K562 (cell line): ENCODE results near the gene ESR2. TPM values are rescaled to one million over a fixed set of nuclear protein-coding genes. Genes with fewer than 3 reads are reported as not detected.

Experiments used
- ATAC-seq: fragments of 200-7000 bp; cut with Tn5 transposase; 3 replicates; pipeline ENCODE4 v1.9.1; 2020; ENCODE audit warnings: moderate library complexity
- BruUV-seq: library from RNA; stranded (reverse); fragments of 400-500 nt; replicated peaks from 2 replicates; lab custom pipeline; 2021; lab: Mats Ljungman, UMichigan
- CTCF ChIA-PET: fragments of 300-600 bp; formaldehyde crosslinking; extraction: SDS; loops from one replicate; lab custom pipeline; 2021; ENCODE audit warnings: low intra/inter-chr PET ratio; lab: Yijun Ruan, JAX
- POLR2A ChIA-PET: fragments of 300-600, 350-650 bp; sonication (Branson Sonifier 250); formaldehyde crosslinking; extraction: SDS; loops from one replicate; lab custom pipeline; 2021; ENCODE audit warnings: antibody characterized with exemption, inconsistent platforms; lab: Yijun Ruan, JAX
- DNase-seq, 4 experiments: peaks; one replicate each; pipeline versions ENCODE4 v3.0.0 to v3.0.0-alpha.2; 2011 to 2018; ENCODE audit warnings: low spot score in 3 of 4, mixed read lengths in 3 of 4; ENCODE audit errors: extremely low read depth in 1 of 4
- FAIRE-seq: peaks from 2 replicates; lab custom pipeline; 2011; peaks lifted over from hg19 to GRCh38; lab: Jason Lieb, UNC
- H2AFZ ChIP-seq: 2 replicates; pipeline ENCODE4 v1.6.0; 2011; ENCODE audit warnings: low read depth, low read length, control low read depth, inconsistent platforms
- H3K27ac ChIP-seq: fragments of 200-600 bp; 3 replicates; pipeline ENCODE4 v1.8.0; 2011; ENCODE audit warnings: low read depth, mild to moderate bottlenecking, control low read depth, inconsistent platforms, low read length, moderate library complexity, mixed read lengths; ENCODE audit errors: extremely low read depth
- H3K27me3 ChIP-seq, 2 experiments: fragments of 300-600 bp in 1 of 2; 2 replicates in 1 of 2; 3 replicates in 1 of 2; pipeline versions ENCODE4 v1.6.0 to v1.8.0; 2011; ENCODE audit warnings: inconsistent platforms in 2 of 2, low read length in 2 of 2, mild to moderate bottlenecking in 1 of 2, mixed read lengths in 1 of 2, moderate library complexity in 1 of 2; ENCODE audit not compliant: control insufficient read depth in 2 of 2, insufficient read depth in 2 of 2
- H3K36me3 ChIP-seq: fragments of 300-600 bp; 3 replicates; pipeline ENCODE4 v1.8.0; 2011; ENCODE audit warnings: mild to moderate bottlenecking, low read length, inconsistent platforms; ENCODE audit not compliant: control insufficient read depth, insufficient read depth
- H3K4me1 ChIP-seq, 2 experiments: fragments of 200-600 bp in 1 of 2; replicated peaks in 1 of 2; 2 replicates in 1 of 2; 3 replicates in 1 of 2; pipeline versions ENCODE4 v1.5.1 to v1.8.0; 2011; ENCODE audit warnings: inconsistent platforms in 2 of 2, low read length in 2 of 2, mild to moderate bottlenecking in 1 of 2, mixed read lengths in 1 of 2, moderate library complexity in 1 of 2; ENCODE audit not compliant: control insufficient read depth in 2 of 2, insufficient read depth in 2 of 2
- H3K4me2 ChIP-seq: 2 replicates; pipeline ENCODE4 v1.6.1; 2011; ENCODE audit warnings: low read length, control low read depth, inconsistent platforms, mixed read lengths; ENCODE audit not compliant: insufficient read depth
- H3K4me3 ChIP-seq: fragments of 200-600 bp; sonication (generic), shearing (Covaris generic); 2 replicates; pipeline ENCODE4 v1.5.1; 2016; ENCODE audit warnings: control low read depth, inconsistent platforms
- H3K79me2 ChIP-seq: fragments of 200-600 bp; 3 replicates; pipeline ENCODE4 v1.8.0; 2011; ENCODE audit warnings: low read length, inconsistent platforms; ENCODE audit not compliant: control insufficient read depth, insufficient read depth
- H3K9ac ChIP-seq, 2 experiments: 2 replicates each; pipeline versions ENCODE4 v1.6.0 to v1.6.1; 2011; ENCODE audit warnings: low read depth in 2 of 2, low read length in 2 of 2, control low read depth in 1 of 2, inconsistent platforms in 1 of 2, mild to moderate bottlenecking in 1 of 2, mixed read lengths in 1 of 2; ENCODE audit not compliant: insufficient read depth in 1 of 2
- H3K9me1 ChIP-seq: one replicate; pipeline ENCODE4 v1.6.0; 2011; ENCODE audit warnings: inconsistent platforms, mild to moderate bottlenecking, low read length, moderate library complexity; ENCODE audit not compliant: control insufficient read depth, insufficient read depth
- H3K9me3 ChIP-seq: replicated peaks from 2 replicates; pipeline ENCODE4 v1.5.1; 2011; ENCODE audit warnings: low read depth, low read length, inconsistent platforms; ENCODE audit not compliant: control insufficient read depth, insufficient read depth
- H4K20me1 ChIP-seq: replicated peaks from 2 replicates; pipeline ENCODE4 v1.6.1; 2011; ENCODE audit warnings: low read length, inconsistent platforms, mixed read lengths; ENCODE audit not compliant: control insufficient read depth, insufficient read depth
- ATF4 ChIP-seq: fragments of 450-650 bp; formaldehyde crosslinking; IDR thresholded peaks from 2 replicates; pipeline ENCODE4 v1.4.0; 2022; ENCODE audit warnings: mild to moderate bottlenecking, moderate library complexity
- BRD4 ChIP-seq: fragments of 200-600 bp; sonication (generic); IDR thresholded peaks from 2 replicates; pipeline ENCODE4 v1.6.1; 2017; ENCODE audit warnings: inconsistent platforms
- BRF1 ChIP-seq: IDR thresholded peaks from 3 replicates; pipeline ENCODE4 v1.6.1; 2011; ENCODE audit warnings: borderline replicate concordance, mild to moderate bottlenecking; ENCODE audit not compliant: insufficient read length; ENCODE audit errors: extremely low read depth
- CEBPZ ChIP-seq: fragments of 150-350 bp; IDR thresholded peaks from 2 replicates; pipeline ENCODE4 v1.6.1; 2014; ENCODE audit warnings: low read depth, mild to moderate bottlenecking, low read length, borderline replicate concordance
- HLTF ChIP-seq: fragments of 450-650 bp; IDR thresholded peaks from 2 replicates; pipeline ENCODE4 v1.6.1; 2016
- HNRNPK ChIP-seq: fragments of 200-400 bp; formaldehyde crosslinking; IDR thresholded peaks from one replicate; pipeline ENCODE4 v1.6.1; 2018; ENCODE audit warnings: mild to moderate bottlenecking, low read depth, low read length; ENCODE audit not compliant: poor library complexity, severe bottlenecking
- RAD21 ChIP-seq, 2 experiments: fragments of 250-450 bp in 1 of 2; fragments of 450-650 bp in 1 of 2; sonication (Bioruptor Pico) in 1 of 2; formaldehyde crosslinking in 1 of 2; IDR thresholded peaks in 1 of 2; conservative IDR thresholded peaks in 1 of 2; 2 replicates each; pipeline versions ENCODE4 v1.4.0 to v1.8.0; 2020 to 2022; ENCODE audit warnings: mild to moderate bottlenecking in 2 of 2, moderate library complexity in 1 of 2
- ZC3H11A ChIP-seq: IDR thresholded peaks from 2 replicates; pipeline ENCODE4 v1.6.1; 2012; ENCODE audit warnings: low read depth, low read length, improper control_type of control experiment
- ZNF224 ChIP-seq: sonication (generic); formaldehyde crosslinking; IDR thresholded peaks from 2 replicates; pipeline ENCODE4 v1.8.0; 2022; ENCODE audit warnings: mild to moderate bottlenecking, missing genetic modification reagents
- WGBS: fragments of 100-300 bp; shearing (Covaris generic); methylation state at CpG from one replicate; pipeline ENCODE4 v1.1.6; 2016; ENCODE audit warnings: low coverage, mixed read lengths; ENCODE audit not compliant: insufficient coverage; ENCODE audit errors: missing lambda C conversion rate; 5-methylcytosine and 5-hydroxymethylcytosine counted together
- in situ Hi-C: fragments of 300-500 bp; cut with MboI; formaldehyde crosslinking; loops from 4 replicates; pipeline ENCODE4 v1.15.0; 2018; ENCODE audit warnings: inconsistent platforms, mixed read lengths
- intact Hi-C: fragments of 100-400 bp; cut with micrococcal nuclease; formaldehyde crosslinking; loops from 2 replicates; pipeline ENCODE4 v1.14.2; 2022
- polyA plus RNA-seq, 8 experiments: library from polyadenylated mRNA; depleted of rRNA in 4 of 8; stranded (reverse) in 5 of 8; unstranded in 3 of 8; fragments of >200 nt; fragmentation: Nextera tagmentation in 2 of 8; fragmentation: Illumina TruSeq in 1 of 8; extraction: Ambion mirVana in 2 of 8; extraction: Trizol in 1 of 8; gene quantifications; 2 replicates each; pipeline versions ENCODE4 v1.2.1 to v1.2.3, GENCODE V29; 2011 to 2014; ENCODE audit warnings: inconsistent platforms in 1 of 8, missing spikeins in 1 of 8
- total RNA-seq, 7 experiments: library from RNA; depleted of rRNA in 6 of 7; stranded (reverse); fragments of >200 nt in 6 of 7; fragmentation: Illumina TruSeq in 2 of 7; extraction: Trizol in 2 of 7; gene quantifications; 2 replicates each; pipeline versions ENCODE4 v1.2.1 to v1.2.3, GENCODE V29; 2011 to 2021; ENCODE audit warnings: low replicate concordance in 1 of 7
- TF ChIP-seq, protein P1 (sequence below): fragments of 250-450 bp; sonication (Bioruptor Pico); IDR thresholded peaks from 2 replicates; pipeline ENCODE4 v1.8.0; 2022; ENCODE audit warnings: moderate library complexity, mild to moderate bottlenecking, inconsistent platforms

ESR2 gene
- total and polyA plus RNA-seq, 9 of the 15 experiments (the other 6 are each of a cell fraction or from before 2014, with no cell fraction given) = 0.07 to 3.8 (median 2.0) TPM

DNA sequence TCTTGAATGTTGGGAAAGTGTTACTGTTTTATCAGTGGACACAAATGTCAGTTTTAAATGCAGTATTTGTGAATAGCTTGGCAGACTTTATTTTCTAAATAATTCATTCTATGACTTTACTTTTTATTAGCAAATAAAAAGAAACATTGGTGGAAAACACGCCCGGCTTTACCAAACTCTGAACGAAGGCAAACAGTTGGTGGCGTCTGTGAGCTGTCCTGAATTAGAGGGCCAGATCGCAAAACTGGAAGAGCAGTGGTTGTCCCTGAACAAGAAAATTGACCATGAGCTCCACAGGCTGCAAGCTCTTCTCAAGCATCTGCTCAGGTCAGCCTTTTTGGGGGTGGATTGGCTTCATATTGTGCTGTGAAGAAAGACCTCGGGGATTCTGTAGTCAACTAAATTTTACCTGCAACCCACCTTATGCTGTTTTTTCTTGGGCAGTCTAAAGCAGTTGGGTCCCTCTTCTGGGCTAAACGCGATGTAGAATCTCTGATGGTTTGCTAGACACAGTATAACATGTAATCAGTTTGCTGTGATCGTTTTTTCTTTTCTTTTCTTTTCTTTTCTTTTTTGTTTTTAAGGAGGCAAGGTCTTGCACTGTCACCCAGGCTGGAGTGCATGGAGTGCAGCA is 156.4 kb downstream of the ESR2 start (continued):
- TF ChIP-seq ATF4 (CRISPR knock-in tag) (no peak), BRD4 (no peak), HLTF (no peak), RAD21 (CRISPR knock-in tag; conservative IDR thresholded peaks at IDR 0.05 in 1 of 2, IDR thresholded peaks at IDR 0.05 in 1 of 2) (peak; percentile 59 to 68)

DNA sequence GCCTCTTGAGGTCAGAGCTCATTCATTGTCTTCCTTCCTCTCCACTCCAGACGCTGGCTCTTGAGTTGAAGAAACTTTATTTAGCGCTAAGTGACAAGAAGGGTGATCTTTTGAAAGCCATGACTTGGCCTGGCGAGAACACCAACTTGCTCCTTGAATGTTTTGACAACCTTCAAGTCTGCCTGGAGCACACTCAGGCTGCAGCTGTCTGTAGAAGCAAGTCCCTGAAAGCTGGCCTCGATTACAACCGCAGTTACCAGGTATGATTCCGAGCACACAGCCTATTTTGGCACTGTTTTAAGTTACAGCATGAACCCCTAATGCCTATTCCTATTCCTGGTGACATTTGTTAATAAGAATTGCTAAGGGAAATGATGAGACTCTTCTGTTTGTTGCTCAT is 167.6 kb downstream of the ESR2 start:
- Histone ChIP-seq H3K27ac (no peak overlapping the region), H3K9ac (no peak overlapping the region), H3K4me2 (no peak overlapping the region), H3K79me2 (no peaks in the 10 kb centered on the region), H3K4me3 (no peak overlapping the region), H2AFZ (no peak overlapping the region), H3K4me1 (no peaks in the 10 kb centered on the region), H3K9me3 (no peaks in the 10 kb centered on the region), H3K27me3 (peaks cover 0 to 19% of the 10 kb centered on the region in 2 experiments; a peak in 2 of 5 replicates), H3K9me1 (no peaks in the 10 kb centered on the region), H4K20me1 (no peaks in the 10 kb centered on the region), H3K36me3 (no peaks in the 10 kb centered on the region)
- 2% methylated on average over 6 of the region's 6 CpGs for WGBS
- ATAC-seq = no peak
- no TSS peak for BruUV-seq
- ChIA-PET POLR2A (no interaction called here), CTCF (interaction anchor here (1.1 kb wide), 1 partner anchor 169 kb away, joined by 5 read pairs; no protein-coding TSS in a partner anchor)
- no peak for FAIRE-seq
- intact Hi-C loops = no loop called here
- no peak for DNase-seq
- in situ Hi-C loops = no loop called here
- no peak for TF ChIP-seq HNRNPK
- TF ChIP-seq, protein P1, sequence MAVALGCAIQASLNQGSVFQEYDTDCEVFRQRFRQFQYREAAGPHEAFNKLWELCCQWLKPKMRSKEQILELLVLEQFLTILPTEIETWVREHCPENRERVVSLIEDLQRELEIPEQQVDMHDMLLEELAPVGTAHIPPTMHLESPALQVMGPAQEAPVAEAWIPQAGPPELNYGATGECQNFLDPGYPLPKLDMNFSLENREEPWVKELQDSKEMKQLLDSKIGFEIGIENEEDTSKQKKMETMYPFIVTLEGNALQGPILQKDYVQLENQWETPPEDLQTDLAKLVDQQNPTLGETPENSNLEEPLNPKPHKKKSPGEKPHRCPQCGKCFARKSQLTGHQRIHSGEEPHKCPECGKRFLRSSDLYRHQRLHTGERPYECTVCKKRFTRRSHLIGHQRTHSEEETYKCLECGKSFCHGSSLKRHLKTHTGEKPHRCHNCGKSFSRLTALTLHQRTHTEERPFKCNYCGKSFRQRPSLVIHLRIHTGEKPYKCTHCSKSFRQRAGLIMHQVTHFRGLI = no peak
- TF ChIP-seq ZC3H11A = no peak
- no peak for TF ChIP-seq CEBPZ
- no peak for TF ChIP-seq BRF1
- TF ChIP-seq ZNF224 (CRISPR knock-in tag) = no peak
